ENCODE measurements around the gene IER3. TPM values are rescaled to one million over a fixed set of nuclear protein-coding genes. Genes with fewer than 3 reads are reported as not detected.

Gene IER3
- total and polyA plus RNA-seq, 2 experiments from 2014 or later: 19.9 to 21.2 TPM

DNA sequence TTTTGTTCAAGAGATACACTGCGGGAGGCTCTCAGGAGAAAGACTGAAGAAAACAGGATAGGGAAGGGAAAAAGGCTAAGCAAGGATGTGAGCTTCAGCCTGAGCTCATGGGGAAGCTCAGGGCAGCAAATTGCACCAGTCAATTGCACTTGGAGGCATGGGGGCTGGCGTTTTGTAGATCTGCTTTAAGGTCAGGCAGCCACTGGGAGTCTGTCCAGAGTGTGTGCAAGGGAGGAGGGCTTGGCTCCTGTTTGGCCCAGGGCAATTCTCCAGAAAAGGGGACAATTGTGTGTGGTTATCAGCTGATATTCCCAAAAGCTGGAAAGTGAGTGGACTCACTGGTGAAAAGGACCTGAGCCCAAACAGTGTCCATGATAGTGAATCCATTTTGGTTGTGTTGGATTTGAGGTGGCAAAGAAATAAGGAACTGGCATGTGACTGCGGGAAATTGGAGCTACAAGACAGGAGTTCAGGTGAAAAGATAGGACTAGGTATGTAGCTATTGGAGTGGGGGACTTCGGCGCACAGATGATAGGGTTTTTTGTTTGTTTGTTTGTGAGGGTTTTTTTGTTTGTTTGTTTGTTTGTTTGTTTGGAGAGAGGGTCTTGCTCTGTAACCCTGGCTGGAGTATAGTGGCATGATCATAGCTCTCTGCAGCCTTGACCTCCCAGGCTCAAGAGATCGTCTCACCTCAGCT is 22.3 kb upstream of the IER3 start:
- H3K4me3 Mint-ChIP-seq: no peak overlapping the region; the same call in 2 of the 3 replicates
- Histone ChIP-seq H3K36me3 (ENCODE audit: insufficient read depth) (no peaks in the 10 kb centered on the region), H3K27ac (ENCODE audit: low read depth) (peak overlapping the region; percentile 78; the same call in 1 of the 2 replicates), H3K79me2 (replicated peaks; ENCODE audit: insufficient read depth) (no peaks in the 10 kb centered on the region), H3F3A (replicated peaks; ENCODE audit: low read depth) (no peaks in the 10 kb centered on the region), H3K4me2 (no peak overlapping the region), H3K27me3 (ENCODE audit: insufficient read depth) (no peaks in the 10 kb centered on the region), H3K4me1 (ENCODE audit: insufficient read depth) (peaks cover 38% of the 10 kb centered on the region), H2AFZ (peak overlapping the region; percentile 66; the same call in 1 of the 2 replicates), H4K20me1 (replicated peaks; ENCODE audit: insufficient read depth) (no peaks in the 10 kb centered on the region), H3K4me3 (no peak overlapping the region), H3K9me2 (ENCODE audit: insufficient read depth) (no peaks in the 10 kb centered on the region)
- peaks cover 15% of the 10 kb centered on the region for H3K27me3 Mint-ChIP-seq (ENCODE audit: insufficient read depth, low read depth, poor library complexity)
- H3K9me3 Mint-ChIP-seq: no peaks in the 10 kb centered on the region; the same call in 2 of the 3 replicates
- peaks cover 63% of the 10 kb centered on the region for H3K4me1 Mint-ChIP-seq
- H3K36me3 Mint-ChIP-seq (ENCODE audit: low read depth): no peaks in the 10 kb centered on the region
- ATAC-seq: no peak
- TF ChIP-seq, protein P1, sequence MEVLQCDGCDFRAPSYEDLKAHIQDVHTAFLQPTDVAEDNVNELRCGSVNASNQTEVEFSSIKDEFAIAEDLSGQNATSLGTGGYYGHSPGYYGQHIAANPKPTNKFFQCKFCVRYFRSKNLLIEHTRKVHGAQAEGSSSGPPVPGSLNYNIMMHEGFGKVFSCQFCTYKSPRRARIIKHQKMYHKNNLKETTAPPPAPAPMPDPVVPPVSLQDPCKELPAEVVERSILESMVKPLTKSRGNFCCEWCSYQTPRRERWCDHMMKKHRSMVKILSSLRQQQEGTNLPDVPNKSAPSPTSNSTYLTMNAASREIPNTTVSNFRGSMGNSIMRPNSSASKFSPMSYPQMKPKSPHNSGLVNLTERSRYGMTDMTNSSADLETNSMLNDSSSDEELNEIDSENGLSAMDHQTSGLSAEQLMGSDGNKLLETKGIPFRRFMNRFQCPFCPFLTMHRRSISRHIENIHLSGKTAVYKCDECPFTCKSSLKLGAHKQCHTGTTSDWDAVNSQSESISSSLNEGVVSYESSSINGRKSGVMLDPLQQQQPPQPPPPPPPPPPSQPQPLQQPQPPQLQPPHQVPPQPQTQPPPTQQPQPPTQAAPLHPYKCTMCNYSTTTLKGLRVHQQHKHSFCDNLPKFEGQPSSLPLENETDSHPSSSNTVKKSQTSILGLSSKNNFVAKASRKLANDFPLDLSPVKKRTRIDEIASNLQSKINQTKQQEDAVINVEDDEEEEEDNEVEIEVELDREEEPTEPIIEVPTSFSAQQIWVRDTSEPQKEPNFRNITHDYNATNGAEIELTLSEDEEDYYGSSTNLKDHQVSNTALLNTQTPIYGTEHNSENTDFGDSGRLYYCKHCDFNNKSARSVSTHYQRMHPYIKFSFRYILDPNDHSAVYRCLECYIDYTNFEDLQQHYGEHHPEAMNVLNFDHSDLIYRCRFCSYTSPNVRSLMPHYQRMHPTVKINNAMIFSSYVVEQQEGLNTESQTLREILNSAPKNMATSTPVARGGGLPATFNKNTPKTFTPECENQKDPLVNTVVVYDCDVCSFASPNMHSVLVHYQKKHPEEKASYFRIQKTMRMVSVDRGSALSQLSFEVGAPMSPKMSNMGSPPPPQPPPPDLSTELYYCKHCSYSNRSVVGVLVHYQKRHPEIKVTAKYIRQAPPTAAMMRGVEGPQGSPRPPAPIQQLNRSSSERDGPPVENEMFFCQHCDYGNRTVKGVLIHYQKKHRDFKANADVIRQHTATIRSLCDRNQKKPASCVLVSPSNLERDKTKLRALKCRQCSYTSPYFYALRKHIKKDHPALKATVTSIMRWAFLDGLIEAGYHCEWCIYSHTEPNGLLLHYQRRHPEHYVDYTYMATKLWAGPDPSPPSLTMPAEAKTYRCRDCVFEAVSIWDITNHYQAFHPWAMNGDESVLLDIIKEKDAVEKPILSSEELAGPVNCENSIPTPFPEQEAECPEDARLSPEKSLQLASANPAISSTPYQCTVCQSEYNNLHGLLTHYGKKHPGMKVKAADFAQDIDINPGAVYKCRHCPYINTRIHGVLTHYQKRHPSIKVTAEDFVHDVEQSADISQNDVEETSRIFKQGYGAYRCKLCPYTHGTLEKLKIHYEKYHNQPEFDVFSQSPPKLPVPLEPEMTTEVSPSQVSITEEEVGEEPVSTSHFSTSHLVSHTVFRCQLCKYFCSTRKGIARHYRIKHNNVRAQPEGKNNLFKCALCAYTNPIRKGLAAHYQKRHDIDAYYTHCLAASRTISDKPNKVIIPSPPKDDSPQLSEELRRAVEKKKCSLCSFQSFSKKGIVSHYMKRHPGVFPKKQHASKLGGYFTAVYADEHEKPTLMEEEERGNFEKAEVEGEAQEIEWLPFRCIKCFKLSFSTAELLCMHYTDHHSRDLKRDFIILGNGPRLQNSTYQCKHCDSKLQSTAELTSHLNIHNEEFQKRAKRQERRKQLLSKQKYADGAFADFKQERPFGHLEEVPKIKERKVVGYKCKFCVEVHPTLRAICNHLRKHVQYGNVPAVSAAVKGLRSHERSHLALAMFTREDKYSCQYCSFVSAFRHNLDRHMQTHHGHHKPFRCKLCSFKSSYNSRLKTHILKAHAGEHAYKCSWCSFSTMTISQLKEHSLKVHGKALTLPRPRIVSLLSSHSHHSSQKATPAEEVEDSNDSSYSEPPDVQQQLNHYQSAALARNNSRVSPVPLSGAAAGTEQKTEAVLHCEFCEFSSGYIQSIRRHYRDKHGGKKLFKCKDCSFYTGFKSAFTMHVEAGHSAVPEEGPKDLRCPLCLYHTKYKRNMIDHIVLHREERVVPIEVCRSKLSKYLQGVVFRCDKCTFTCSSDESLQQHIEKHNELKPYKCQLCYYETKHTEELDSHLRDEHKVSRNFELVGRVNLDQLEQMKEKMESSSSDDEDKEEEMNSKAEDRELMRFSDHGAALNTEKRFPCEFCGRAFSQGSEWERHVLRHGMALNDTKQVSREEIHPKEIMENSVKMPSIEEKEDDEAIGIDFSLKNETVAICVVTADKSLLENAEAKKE (CRISPR knock-in tag; IDR thresholded peaks at IDR 0.05): no peak
- TF ChIP-seq JUNB (IDR thresholded peaks at IDR 0.05; ENCODE audit: unreplicated experiment): no peak
- TF ChIP-seq CREB1 (CRISPR knock-in tag; IDR thresholded peaks at IDR 0.05; ENCODE audit: low read depth): no peak
- no peak for TF ChIP-seq STAT1 (IDR thresholded peaks at IDR 0.05; ENCODE audit: unreplicated experiment)
- TF ChIP-seq, protein P2, sequence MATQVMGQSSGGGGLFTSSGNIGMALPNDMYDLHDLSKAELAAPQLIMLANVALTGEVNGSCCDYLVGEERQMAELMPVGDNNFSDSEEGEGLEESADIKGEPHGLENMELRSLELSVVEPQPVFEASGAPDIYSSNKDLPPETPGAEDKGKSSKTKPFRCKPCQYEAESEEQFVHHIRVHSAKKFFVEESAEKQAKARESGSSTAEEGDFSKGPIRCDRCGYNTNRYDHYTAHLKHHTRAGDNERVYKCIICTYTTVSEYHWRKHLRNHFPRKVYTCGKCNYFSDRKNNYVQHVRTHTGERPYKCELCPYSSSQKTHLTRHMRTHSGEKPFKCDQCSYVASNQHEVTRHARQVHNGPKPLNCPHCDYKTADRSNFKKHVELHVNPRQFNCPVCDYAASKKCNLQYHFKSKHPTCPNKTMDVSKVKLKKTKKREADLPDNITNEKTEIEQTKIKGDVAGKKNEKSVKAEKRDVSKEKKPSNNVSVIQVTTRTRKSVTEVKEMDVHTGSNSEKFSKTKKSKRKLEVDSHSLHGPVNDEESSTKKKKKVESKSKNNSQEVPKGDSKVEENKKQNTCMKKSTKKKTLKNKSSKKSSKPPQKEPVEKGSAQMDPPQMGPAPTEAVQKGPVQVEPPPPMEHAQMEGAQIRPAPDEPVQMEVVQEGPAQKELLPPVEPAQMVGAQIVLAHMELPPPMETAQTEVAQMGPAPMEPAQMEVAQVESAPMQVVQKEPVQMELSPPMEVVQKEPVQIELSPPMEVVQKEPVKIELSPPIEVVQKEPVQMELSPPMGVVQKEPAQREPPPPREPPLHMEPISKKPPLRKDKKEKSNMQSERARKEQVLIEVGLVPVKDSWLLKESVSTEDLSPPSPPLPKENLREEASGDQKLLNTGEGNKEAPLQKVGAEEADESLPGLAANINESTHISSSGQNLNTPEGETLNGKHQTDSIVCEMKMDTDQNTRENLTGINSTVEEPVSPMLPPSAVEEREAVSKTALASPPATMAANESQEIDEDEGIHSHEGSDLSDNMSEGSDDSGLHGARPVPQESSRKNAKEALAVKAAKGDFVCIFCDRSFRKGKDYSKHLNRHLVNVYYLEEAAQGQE (IDR thresholded peaks at IDR 0.05; ENCODE audit: unreplicated experiment): no peak
- no peak for TF ChIP-seq ZNF114 (CRISPR knock-in tag; IDR thresholded peaks at IDR 0.05)
- no peak for TF ChIP-seq ZNF331 (CRISPR knock-in tag; IDR thresholded peaks at IDR 0.05; ENCODE audit: low read depth)
- TF ChIP-seq, protein P3, sequence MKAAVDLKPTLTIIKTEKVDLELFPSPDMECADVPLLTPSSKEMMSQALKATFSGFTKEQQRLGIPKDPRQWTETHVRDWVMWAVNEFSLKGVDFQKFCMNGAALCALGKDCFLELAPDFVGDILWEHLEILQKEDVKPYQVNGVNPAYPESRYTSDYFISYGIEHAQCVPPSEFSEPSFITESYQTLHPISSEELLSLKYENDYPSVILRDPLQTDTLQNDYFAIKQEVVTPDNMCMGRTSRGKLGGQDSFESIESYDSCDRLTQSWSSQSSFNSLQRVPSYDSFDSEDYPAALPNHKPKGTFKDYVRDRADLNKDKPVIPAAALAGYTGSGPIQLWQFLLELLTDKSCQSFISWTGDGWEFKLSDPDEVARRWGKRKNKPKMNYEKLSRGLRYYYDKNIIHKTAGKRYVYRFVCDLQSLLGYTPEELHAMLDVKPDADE (IDR thresholded peaks at IDR 0.05): no peak
- no peak for TF ChIP-seq EZH2phosphoT487 (IDR thresholded peaks at IDR 0.05; ENCODE audit: unreplicated experiment)
- TF ChIP-seq NANOG (IDR thresholded peaks at IDR 0.05; ENCODE audit: borderline replicate concordance): no peak
- no peak for TF ChIP-seq POLR2AphosphoS5 (IDR thresholded peaks at IDR 0.05; ENCODE audit: low read depth)
- no peak for TF ChIP-seq EZH2 (IDR thresholded peaks at IDR 0.05; ENCODE audit: low read depth, unreplicated experiment)
- TF ChIP-seq, protein P4, sequence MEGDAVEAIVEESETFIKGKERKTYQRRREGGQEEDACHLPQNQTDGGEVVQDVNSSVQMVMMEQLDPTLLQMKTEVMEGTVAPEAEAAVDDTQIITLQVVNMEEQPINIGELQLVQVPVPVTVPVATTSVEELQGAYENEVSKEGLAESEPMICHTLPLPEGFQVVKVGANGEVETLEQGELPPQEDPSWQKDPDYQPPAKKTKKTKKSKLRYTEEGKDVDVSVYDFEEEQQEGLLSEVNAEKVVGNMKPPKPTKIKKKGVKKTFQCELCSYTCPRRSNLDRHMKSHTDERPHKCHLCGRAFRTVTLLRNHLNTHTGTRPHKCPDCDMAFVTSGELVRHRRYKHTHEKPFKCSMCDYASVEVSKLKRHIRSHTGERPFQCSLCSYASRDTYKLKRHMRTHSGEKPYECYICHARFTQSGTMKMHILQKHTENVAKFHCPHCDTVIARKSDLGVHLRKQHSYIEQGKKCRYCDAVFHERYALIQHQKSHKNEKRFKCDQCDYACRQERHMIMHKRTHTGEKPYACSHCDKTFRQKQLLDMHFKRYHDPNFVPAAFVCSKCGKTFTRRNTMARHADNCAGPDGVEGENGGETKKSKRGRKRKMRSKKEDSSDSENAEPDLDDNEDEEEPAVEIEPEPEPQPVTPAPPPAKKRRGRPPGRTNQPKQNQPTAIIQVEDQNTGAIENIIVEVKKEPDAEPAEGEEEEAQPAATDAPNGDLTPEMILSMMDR (conservative IDR thresholded peaks at IDR 0.05; ENCODE audit: low read depth in 2 of 2): no peak
- 0 out of 2 replicates have a peak overlapping the region, but pooled peaks have one; percentile 30 for H3K27ac Mint-ChIP-seq
- no peak for DNase-seq (ENCODE audit: low spot score)
